GM12864 (cell line): ENCODE results near the gene ANTXR2.

ENCODE experiments used
- DNase-seq: peaks from one replicate; pipeline ENCODE4 v3.0.0-alpha.2; 2011; ENCODE audit warnings: low read depth
- H3K4me3 ChIP-seq: 2 replicates; pipeline ENCODE4 v1.5.1; 2011; ENCODE audit warnings: mild to moderate bottlenecking, low read depth, low read length, control low read depth
- TF ChIP-seq, protein P1 (sequence below): IDR thresholded peaks from 2 replicates; pipeline ENCODE4 v1.5.1; 2011; ENCODE audit warnings: low read depth, mild to moderate bottlenecking, moderate library complexity, low read length, control low read depth, inconsistent platforms; ENCODE audit errors: missing control alignments

Gene ANTXR2

DNA sequence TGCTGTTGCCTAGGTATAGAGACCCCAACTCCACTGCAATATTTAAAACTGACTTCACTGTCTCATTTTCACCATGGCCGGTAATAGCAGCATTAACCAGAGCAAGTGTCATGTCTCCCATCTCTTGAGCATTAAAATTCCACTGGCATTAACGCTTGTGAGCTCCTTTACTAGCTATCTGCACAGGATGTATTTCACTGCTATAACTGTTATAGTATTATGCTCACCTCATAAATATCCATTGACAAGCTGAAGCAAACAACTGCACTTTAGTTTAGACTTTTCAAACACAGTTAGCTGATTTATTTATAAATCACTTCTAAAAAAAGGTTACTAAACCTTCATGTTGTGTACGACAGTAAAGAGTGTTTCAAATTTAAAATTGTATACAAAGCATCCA is 157.8 kb downstream of the ANTXR2 start:
- no peak overlapping the region for H3K4me3 ChIP-seq
- DNase-seq, result no peak
- TF ChIP-seq, protein P1, sequence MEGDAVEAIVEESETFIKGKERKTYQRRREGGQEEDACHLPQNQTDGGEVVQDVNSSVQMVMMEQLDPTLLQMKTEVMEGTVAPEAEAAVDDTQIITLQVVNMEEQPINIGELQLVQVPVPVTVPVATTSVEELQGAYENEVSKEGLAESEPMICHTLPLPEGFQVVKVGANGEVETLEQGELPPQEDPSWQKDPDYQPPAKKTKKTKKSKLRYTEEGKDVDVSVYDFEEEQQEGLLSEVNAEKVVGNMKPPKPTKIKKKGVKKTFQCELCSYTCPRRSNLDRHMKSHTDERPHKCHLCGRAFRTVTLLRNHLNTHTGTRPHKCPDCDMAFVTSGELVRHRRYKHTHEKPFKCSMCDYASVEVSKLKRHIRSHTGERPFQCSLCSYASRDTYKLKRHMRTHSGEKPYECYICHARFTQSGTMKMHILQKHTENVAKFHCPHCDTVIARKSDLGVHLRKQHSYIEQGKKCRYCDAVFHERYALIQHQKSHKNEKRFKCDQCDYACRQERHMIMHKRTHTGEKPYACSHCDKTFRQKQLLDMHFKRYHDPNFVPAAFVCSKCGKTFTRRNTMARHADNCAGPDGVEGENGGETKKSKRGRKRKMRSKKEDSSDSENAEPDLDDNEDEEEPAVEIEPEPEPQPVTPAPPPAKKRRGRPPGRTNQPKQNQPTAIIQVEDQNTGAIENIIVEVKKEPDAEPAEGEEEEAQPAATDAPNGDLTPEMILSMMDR, result no peak

DNA sequence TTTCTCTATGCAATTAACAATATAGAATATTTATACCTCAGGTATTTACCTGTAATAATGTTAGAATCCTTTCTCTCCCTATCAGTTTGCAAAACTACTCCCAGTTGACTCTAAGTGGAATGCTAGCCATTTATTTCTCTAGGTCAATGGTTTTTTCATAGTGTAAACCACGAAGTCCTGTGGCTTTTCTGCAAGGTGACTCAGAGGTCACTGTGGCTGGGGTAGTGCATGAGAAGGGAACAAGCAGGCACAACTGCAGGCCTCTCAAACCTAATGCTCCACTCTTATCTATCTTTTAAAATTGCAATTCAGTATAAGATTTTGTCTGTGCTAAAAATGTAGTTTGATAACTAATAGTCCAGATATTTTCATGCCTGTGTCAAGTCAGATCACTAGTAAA is 159.4 kb downstream of the ANTXR2 start:
- no peak for DNase-seq
- TF ChIP-seq, protein P1, result no peak

DNA sequence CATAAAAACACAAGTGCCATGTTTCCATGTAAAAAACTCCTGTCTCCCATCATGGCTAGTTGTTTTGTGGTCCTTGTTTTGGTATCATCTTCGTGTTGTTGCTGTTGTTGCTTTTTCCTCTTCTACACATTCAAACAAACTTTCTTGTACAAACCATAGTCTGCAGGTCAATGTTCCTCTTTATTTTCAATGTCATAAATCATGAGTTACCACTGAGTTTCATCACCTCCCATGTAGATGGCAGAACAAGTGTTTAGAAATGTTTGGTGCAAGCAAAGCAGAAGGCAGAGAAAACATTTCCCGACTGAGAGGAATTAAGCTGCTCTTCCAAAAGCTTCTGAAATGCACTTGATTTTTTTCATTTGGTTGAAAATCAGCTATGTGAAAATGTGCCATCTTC is 166.0 kb downstream of the ANTXR2 start:
- H3K4me3 ChIP-seq, result no peak overlapping the region
- TF ChIP-seq, protein P1, result no peak
- DNase-seq, result no peak

More for the DNA sequence above, 159.4 kb downstream of the ANTXR2 start:
- no peak overlapping the region for H3K4me3 ChIP-seq

- H3K4me3 ChIP-seq, result no peak overlapping the region
- no peak for DNase-seq
- TF ChIP-seq, protein P1, result no peak
These were observed 166.7 kb downstream of the ANTXR2 start for GRCh38 chr4:79906303-79906702.

DNA sequence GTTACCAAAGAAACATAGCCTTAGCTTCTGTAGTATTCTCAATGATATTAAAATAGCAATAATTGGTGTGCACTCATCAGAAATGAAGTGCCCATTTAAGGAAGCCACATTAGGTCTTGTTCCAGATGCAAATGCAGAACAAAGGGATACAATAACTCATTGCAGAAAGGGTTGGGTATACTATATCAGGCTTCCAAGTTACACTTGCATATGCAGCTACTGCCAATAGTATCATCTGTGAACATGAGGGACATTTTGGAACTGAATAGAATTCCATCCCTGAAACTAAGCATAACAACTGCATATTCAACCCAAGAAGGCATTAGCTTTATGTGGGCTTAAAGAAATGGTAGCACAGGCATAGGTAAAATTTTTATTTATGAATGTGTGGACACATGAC is 167.8 kb downstream of the ANTXR2 start:
- TF ChIP-seq, protein P1, result no peak

DNA sequence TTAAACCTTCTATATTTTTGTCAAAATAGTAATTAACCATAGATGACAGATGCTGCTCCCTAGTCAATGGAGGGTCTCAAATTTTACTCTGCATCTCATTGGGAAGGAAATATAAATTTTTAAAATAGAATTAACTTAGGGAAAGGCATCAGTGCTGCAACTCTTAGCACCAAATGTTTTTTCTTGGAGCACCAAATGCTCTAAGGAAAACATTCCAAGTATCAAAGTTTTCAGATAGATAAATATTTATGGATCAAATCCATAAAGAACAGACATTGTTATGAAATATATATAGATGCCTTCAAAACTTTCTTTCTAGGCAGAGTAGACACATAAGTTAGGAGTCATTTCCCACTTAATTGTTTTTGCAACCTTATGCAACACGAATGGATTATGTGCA is 168.7 kb downstream of the ANTXR2 start:
- DNase-seq, result no peak
- TF ChIP-seq, protein P1, result no peak
- H3K4me3 ChIP-seq, result no peak overlapping the region

More for the DNA sequence above, 167.8 kb downstream of the ANTXR2 start:
- no peak for DNase-seq
- H3K4me3 ChIP-seq, result no peak overlapping the region

GRCh38 chr4:79900182-79900581 is 172.8 kb downstream of the ANTXR2 start:
- no peak for DNase-seq

More at GRCh38 chr4:79900182-79900581, 172.8 kb downstream of the ANTXR2 start:
- no peak overlapping the region for H3K4me3 ChIP-seq
- TF ChIP-seq, protein P1, result no peak
